ENCODE measurements around the gene GNB1L. TPM values are rescaled to one million over a fixed set of nuclear protein-coding genes. Genes with fewer than 3 reads are reported as not detected.

The GNB1L gene
- total RNA-seq, 1 donor from 2014 or later, result 13.8 TPM

- Mint-ChIP-seq H3K27ac (ENCODE audit: unreplicated experiment) (no peak overlapping the region), H3K9me3 (no peaks in the 10 kb centered on the region), H3K36me3 (ENCODE audit: low read depth) (no peaks in the 10 kb centered on the region), H3K4me3 (no peak overlapping the region), H3K4me1 (no peaks in the 10 kb centered on the region), H3K27me3 (ENCODE audit: low read depth) (no peaks in the 10 kb centered on the region)
- TF ChIP-seq CTCF (conservative IDR thresholded peaks at IDR 0.05), result no peak
- DNase-seq (ENCODE audit: low read depth, low spot score), result no peak
These were observed 113.6 kb downstream of the GNB1L start for GRCh38 chr22:19741053-19741452.

- no peak overlapping the region for H3K4me3 Mint-ChIP-seq
- no peaks in the 10 kb centered on the region for H3K36me3 Mint-ChIP-seq (ENCODE audit: low read depth)
- no peak for TF ChIP-seq CTCF (conservative IDR thresholded peaks at IDR 0.05)
- no peaks in the 10 kb centered on the region for H3K9me3 Mint-ChIP-seq
- DNase-seq (ENCODE audit: low read depth, low spot score), result no peak
- no peak overlapping the region for H3K27ac Mint-ChIP-seq (ENCODE audit: unreplicated experiment)
- H3K27me3 Mint-ChIP-seq (ENCODE audit: low read depth), result no peaks in the 10 kb centered on the region
- H3K4me1 Mint-ChIP-seq, result no peaks in the 10 kb centered on the region
These were observed 114.1 kb downstream of the GNB1L start for GRCh38 chr22:19740586-19740985.

- no peak for DNase-seq (ENCODE audit: low read depth, low spot score)
- TF ChIP-seq CTCF (conservative IDR thresholded peaks at IDR 0.05), result no peak
- Mint-ChIP-seq H3K4me3 (no peak overlapping the region), H3K36me3 (ENCODE audit: low read depth) (no peaks in the 10 kb centered on the region), H3K27me3 (ENCODE audit: low read depth) (no peaks in the 10 kb centered on the region), H3K27ac (ENCODE audit: unreplicated experiment) (no peak overlapping the region), H3K9me3 (no peaks in the 10 kb centered on the region), H3K4me1 (no peaks in the 10 kb centered on the region)
These were observed 114.7 kb downstream of the GNB1L start for GRCh38 chr22:19739911-19740449.

- Mint-ChIP-seq H3K27me3 (ENCODE audit: low read depth) (no peaks in the 10 kb centered on the region), H3K36me3 (ENCODE audit: low read depth) (no peaks in the 10 kb centered on the region), H3K27ac (ENCODE audit: unreplicated experiment) (no peak overlapping the region), H3K4me1 (no peaks in the 10 kb centered on the region), H3K4me3 (no peak overlapping the region), H3K9me3 (no peaks in the 10 kb centered on the region)
- TF ChIP-seq CTCF (conservative IDR thresholded peaks at IDR 0.05), result no peak
- DNase-seq (ENCODE audit: low read depth, low spot score), result no peak
These were observed 115.2 kb downstream of the GNB1L start for GRCh38 chr22:19739448-19739895.

GRCh38 chr22:19738664-19739447, 115.8 kb downstream of the GNB1L start:
- Mint-ChIP-seq H3K27ac (ENCODE audit: unreplicated experiment) (no peak overlapping the region), H3K4me3 (no peak overlapping the region), H3K36me3 (ENCODE audit: low read depth) (no peaks in the 10 kb centered on the region), H3K9me3 (no peaks in the 10 kb centered on the region), H3K27me3 (ENCODE audit: low read depth) (no peaks in the 10 kb centered on the region), H3K4me1 (no peaks in the 10 kb centered on the region)
- no peak for DNase-seq (ENCODE audit: low read depth, low spot score)
- no peak for TF ChIP-seq CTCF (conservative IDR thresholded peaks at IDR 0.05)

Measured in neural crest cell (in vitro differentiated cells).